A549 treated with AZD9567 at 1 μM for 4 hours (cell line): Measurements from ENCODE around the gene C1QL1. TPM values are rescaled to one million over a fixed set of nuclear protein-coding genes. Genes with fewer than 3 reads are reported as not detected.

Source experiments
- total RNA-seq: library from RNA; stranded (reverse); fragments of 200-300 nt; extraction: Qiagen RNA extraction; gene quantifications from 5 replicates; pipeline ENCODE4 v1.2.3, GENCODE V29; 2022; ENCODE audit not compliant: insufficient read depth

The C1QL1 gene
- total RNA-seq, result 14.9 to 29.1 TPM (median 26.6 TPM) in 5 replicates

DNA sequence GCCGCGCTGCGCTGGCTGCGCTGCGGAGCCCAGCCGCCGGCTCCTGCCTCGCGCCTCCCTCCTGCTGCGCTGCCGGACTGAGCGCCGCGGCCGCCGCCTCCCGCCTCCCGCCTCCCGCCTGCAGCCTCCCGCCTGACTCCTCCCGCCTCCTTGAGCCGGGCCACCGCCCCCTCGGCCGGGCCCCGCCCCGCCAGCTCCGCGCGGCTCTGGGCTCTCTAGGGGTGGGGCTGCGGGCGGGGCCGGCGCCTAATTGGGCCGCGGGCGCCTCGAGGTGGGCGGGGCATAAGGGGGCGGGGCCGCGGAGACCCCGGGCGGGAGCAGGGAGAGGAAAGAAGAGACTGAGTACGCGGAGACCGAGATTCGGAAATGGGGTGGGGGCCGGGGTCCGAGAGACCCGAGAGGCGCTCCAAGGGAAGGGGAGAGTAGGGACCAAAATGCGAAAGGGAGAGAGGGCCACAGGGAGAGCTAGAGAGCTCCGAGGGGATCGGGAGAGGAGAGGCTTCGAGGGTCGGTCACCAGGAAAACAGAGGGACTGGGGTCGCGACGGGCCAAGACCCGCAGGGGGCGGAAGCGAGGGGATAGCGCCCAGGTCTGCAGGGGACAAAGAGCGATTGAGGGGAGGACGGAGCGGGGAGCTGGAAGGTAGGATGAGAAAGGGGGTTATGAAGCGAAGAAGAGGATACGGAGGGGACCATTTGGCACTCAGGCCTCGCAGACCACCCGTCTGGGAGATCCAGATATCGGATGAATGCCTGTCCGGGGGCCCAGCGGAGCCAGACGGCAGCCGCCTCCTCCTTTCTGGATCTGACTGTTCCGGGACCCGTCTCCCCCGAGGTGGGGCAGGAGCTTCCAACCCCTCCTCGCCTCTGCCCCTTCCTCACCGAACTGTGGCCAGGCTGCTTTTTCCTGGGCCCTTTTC is at the start of gene C1QL1:
Gene C1QL1 (minus strand): TSS at position 79 of the 919 bp plus-strand sequence. CDS start 255 bp downstream, outside the sequence.

DNA sequence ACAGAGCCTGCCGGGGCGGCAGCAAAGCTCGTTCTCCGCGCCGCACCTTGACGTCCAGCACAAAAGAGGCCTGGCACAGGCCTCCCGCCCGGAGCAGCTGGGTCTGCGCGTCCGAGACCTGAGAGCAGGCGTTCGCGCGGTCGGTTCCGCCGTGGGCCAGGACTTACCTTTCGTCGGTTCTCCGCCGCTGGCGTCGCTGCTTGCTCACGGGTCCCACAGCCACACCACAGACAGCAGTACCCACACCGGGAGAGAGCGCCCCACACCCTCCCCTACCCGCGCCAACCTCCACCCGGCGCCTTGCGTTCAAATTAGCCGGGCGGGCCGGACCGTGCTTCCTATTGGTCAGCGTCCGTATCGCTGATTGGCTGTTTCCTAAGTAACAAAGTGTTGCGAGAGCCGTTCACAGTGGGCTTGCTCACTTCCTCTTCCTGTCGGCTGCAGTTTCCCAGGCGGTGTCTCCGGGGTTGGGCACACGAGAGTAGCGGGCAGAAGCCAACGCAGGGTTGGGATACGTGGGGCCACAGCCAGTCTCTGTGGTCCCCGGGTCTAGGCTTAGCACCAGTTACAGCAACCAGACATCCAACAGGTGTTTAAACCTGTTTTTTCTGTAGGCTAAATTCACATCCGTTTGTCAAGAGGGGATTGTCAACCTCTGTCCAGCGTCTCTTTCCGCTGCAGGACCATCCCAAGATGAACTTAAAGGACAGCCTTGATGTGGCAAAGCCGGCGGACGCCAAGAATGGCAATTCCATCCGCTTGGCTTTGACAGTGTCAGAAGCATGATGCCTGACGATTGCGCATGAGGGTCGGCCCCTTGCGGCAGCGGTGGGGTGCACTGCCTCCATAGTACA is 20.4 kb downstream of the C1QL1 start, which contains the start of gene KIF18B:
Gene KIF18B (minus strand): TSS at position 313 of the 854 bp plus-strand sequence. CDS start 11,429 bp downstream, outside the sequence.

DNA sequence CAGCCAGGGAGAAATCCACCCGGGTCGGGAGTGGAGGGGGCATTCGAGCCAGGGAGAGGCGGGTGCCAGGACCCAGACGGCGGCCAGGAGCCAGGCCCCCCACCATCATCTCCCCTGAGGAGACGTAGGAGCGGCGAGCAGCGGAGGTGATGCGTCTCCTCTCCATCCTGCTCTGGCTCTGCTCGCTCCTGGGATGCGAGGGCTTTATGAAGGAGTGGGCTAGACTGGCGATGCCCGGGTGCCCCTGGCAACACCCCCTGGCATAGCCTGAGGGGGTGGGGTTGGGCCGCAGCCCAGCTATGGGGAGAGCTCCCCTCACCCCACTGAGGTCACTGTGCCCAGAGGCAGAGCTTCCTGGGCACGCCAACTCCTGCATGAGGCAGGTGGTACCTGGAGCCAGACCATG is 52.8 kb downstream of the C1QL1 start, which contains the start of gene GFAP:
Gene GFAP (minus strand): TSS at position 180 of the 406 bp plus-strand sequence. CDS start 14 bp downstream, at position 166.

Other genes with a start within 250 kb of the C1QL1 start
- 2.0 to 2.4 TPM (median 2.2 TPM) in 5 replicates for gene ADAM11, start 209.3 kb downstream of the C1QL1 start, total RNA-seq
- gene GJC1, start 138.0 kb downstream of the C1QL1 start, total RNA-seq, result 17.7 to 29.2 TPM (median 27.7 TPM) in 5 replicates
- not detected in 5 replicates for gene HIGD1B, start 120.4 kb downstream of the C1QL1 start, total RNA-seq
- 125 to 225 TPM (median 146 TPM) in 5 replicates for gene EFTUD2, start 68.9 kb downstream of the C1QL1 start, total RNA-seq
- 0.52 to 0.63 TPM (median 0.54 TPM) in 4 of 5 replicates, not detected in the other for gene GFAP, start 52.8 kb downstream of the C1QL1 start, total RNA-seq
- gene KIF18B, start 20.5 kb downstream of the C1QL1 start, total RNA-seq, result 27.7 to 41.2 TPM (median 37.6 TPM) in 5 replicates
- gene DCAKD, start 83.3 kb upstream of the C1QL1 start, total RNA-seq, result 18.1 to 21.5 TPM (median 19.4 TPM) in 5 replicates
- gene NMT1, start 93.0 kb upstream of the C1QL1 start, total RNA-seq, result 118 to 186 TPM (median 166 TPM) in 5 replicates
- gene PLCD3, start 164.2 kb upstream of the C1QL1 start, total RNA-seq, result 159 to 180 TPM (median 164 TPM) in 5 replicates
- gene ACBD4, start 167.4 kb upstream of the C1QL1 start, total RNA-seq, result 3.0 to 9.2 TPM (median 7.7 TPM) in 5 replicates
- gene HEXIM1, start 180.2 kb upstream of the C1QL1 start, total RNA-seq, result 49.5 to 55.6 TPM (median 53.2 TPM) in 5 replicates
- gene HEXIM2, start 193.6 kb upstream of the C1QL1 start, total RNA-seq, result 13.2 to 21.8 TPM (median 15.3 TPM) in 5 replicates